ENCODE results near the gene KRTAP5-1. TPM values are rescaled to one million over a fixed set of nuclear protein-coding genes. Genes with fewer than 3 reads are reported as not detected.

Gene KRTAP5-1
- total RNA-seq, 1 experiment from 2014 or later, result not detected

GRCh38 chr11:1570531-1570895, 14.6 kb downstream of the KRTAP5-1 start:
- CTCF ChIA-PET, result no interaction called here
- Histone ChIP-seq H3K27me3 (ENCODE audit: insufficient read depth, low read length) (no peaks in the 10 kb centered on the region), H3K27ac (ENCODE audit: low read depth, low read length) (no peak overlapping the region), H2AFZ (ENCODE audit: low read depth, low read length, poor library complexity, severe bottlenecking) (no peak overlapping the region), H3K4me2 (ENCODE audit: low read length) (peak overlapping the region; percentile 88), H3K4me1 (ENCODE audit: control insufficient read depth in 1 of 2, insufficient read depth in 2 of 2, low read length in 2 of 2) (peaks cover 16 to 29% of the 10 kb centered on the region in 2 experiments; a peak in 3 of 4 replicates), H3K79me2 (ENCODE audit: insufficient read depth, low read length) (peaks cover 3% of the 10 kb centered on the region; the same call in 1 of the 2 replicates), H3K36me3 (ENCODE audit: control insufficient read depth in 1 of 2, insufficient read depth in 2 of 2, low read length in 2 of 2) (no peaks in the 10 kb centered on the region), H3K4me3 (replicated peaks in 1 of 2; ENCODE audit: low read depth in 1 of 2, low read length in 2 of 2) (peak overlapping the region; percentile 65 to 70; a peak in 2 of 4 replicates), H4K20me1 (ENCODE audit: insufficient read depth) (no peaks in the 10 kb centered on the region), H3K9me2 (ENCODE audit: insufficient read depth) (no peaks in the 10 kb centered on the region), H3K9ac (ENCODE audit: low read length) (peak overlapping the region; percentile 77; the same call in 1 of the 2 replicates), H3K9me3 (ENCODE audit: control insufficient read depth in 1 of 2, insufficient read depth in 1 of 2, low read depth in 1 of 2, low read length in 2 of 2) (no peaks in the 10 kb centered on the region)
- DNase-seq (ENCODE audit: low read depth, low spot score) (no peak), ATAC-seq (no peak)
- TSS peak; percentile 61 for BruUV-seq (replicated peaks)
- POLR2A ChIA-PET, result no interaction called here
- TF ChIP-seq FOSL1 (IDR thresholded peaks at IDR 0.05; ENCODE audit: low read depth) (no peak), SRF (IDR thresholded peaks at IDR 0.05; ENCODE audit: low read depth) (no peak), RAD21 (IDR thresholded peaks at IDR 0.05; ENCODE audit: low read depth) (no peak), YY1 (IDR thresholded peaks at IDR 0.05; ENCODE audit: extremely low read depth, insufficient replicate concordance, low read depth, low read length) (no peak), POLR2AphosphoS5 (IDR thresholded peaks at IDR 0.05; ENCODE audit: low read depth, low read length) (no peak), JUND (IDR thresholded peaks at IDR 0.05) (no peak), CEBPB (IDR thresholded peaks at IDR 0.05; ENCODE audit: low read depth) (no peak), MAX (IDR thresholded peaks at IDR 0.05) (no peak), CBX3 (IDR thresholded peaks at IDR 0.05; ENCODE audit: low read depth) (no peak), ELF1 (IDR thresholded peaks at IDR 0.05; ENCODE audit: borderline replicate concordance, low read depth) (no peak), CTCF (IDR thresholded peaks at IDR 0.05 in 2 of 3, conservative IDR thresholded peaks at IDR 0.05 in 1 of 3; ENCODE audit: borderline replicate concordance in 1 of 3, insufficient read depth in 1 of 3, low read depth in 2 of 3, low read length in 2 of 3) (no peak), ATF3 (IDR thresholded peaks at IDR 0.05) (no peak), POLR2A (IDR thresholded peaks at IDR 0.05; ENCODE audit: borderline replicate concordance, extremely low read depth, insufficient read depth, insufficient read length) (no peak), ZFX (IDR thresholded peaks at IDR 0.05) (no peak), EZH2phosphoT487 (IDR thresholded peaks at IDR 0.05; ENCODE audit: borderline replicate concordance) (no peak), REST (IDR thresholded peaks at IDR 0.05; ENCODE audit: low read depth) (no peak)
- intact Hi-C loops (cut with micrococcal nuclease), result no loop called here
- RAD21 ChIA-PET (ENCODE audit: low non-redundant PET in 1 of 2, low total read pairs in 2 of 2, uncharacterized antibody in 2 of 2, unreplicated experiment in 2 of 2), result no interaction called here

Data from HCT116 (cell line).